Fibroblast of skin of left biceps (primary cell): ENCODE measurements around the gene OTOG.
"Not testable (repeated sequence)": the region's sequence is repeated elsewhere in the genome, so short reads cannot be mapped to it uniquely, and the experiment has no call there.

Source experiments
- DNase-seq, 2 experiments: peaks; one replicate each; pipeline ENCODE4 v3.0.0-alpha.2; 2013; ENCODE audit warnings: low read depth in 2 of 2

OTOG gene

GRCh38 chr11:17603056-17603825 lies 56.2 kb downstream of the OTOG start:
- DNase-seq, result no peak

- no peak for DNase-seq
These were observed 57.3 kb downstream of the OTOG start for GRCh38 chr11:17604201-17604914.

GRCh38 chr11:17604915-17605233 lies 57.8 kb downstream of the OTOG start:
- DNase-seq, result no peak

GRCh38 chr11:17605651-17606122 lies 58.6 kb downstream of the OTOG start:
- no peak for DNase-seq

GRCh38 chr11:17606233-17607082 lies 59.4 kb downstream of the OTOG start:
- DNase-seq, result no peak

GRCh38 chr11:17607083-17607429 lies 60.0 kb downstream of the OTOG start:
- no peak for DNase-seq

- no peak for DNase-seq
These were observed 60.8 kb downstream of the OTOG start for GRCh38 chr11:17607591-17608570.

GRCh38 chr11:17608821-17609220 lies 61.8 kb downstream of the OTOG start:
- DNase-seq, result no peak

- no peak for DNase-seq
These were observed 62.4 kb downstream of the OTOG start for GRCh38 chr11:17609291-17610084.

- DNase-seq, result no peak
These were observed 63.2 kb downstream of the OTOG start for GRCh38 chr11:17610085-17610894.

- no peak for DNase-seq
These were observed 64.0 kb downstream of the OTOG start for GRCh38 chr11:17611049-17611448.

GRCh38 chr11:17611503-17612220 lies 64.6 kb downstream of the OTOG start:
- no peak for DNase-seq

GRCh38 chr11:17612221-17613188 lies 65.4 kb downstream of the OTOG start:
- no peak for DNase-seq

- no peak for DNase-seq
These were observed 66.4 kb downstream of the OTOG start for GRCh38 chr11:17613428-17613962.

- DNase-seq, result no peak
These were observed 66.9 kb downstream of the OTOG start for GRCh38 chr11:17613983-17614382.

GRCh38 chr11:17622711-17623110 lies 75.7 kb downstream of the OTOG start:
- not testable (repeated sequence) for DNase-seq

- no peak for DNase-seq
These were observed 82.1 kb downstream of the OTOG start for GRCh38 chr11:17629113-17629512.
